GM12878 (cell line): ENCODE measurements around the gene CDH2. TPM values are rescaled to one million over a fixed set of nuclear protein-coding genes. Genes with fewer than 3 reads are reported as not detected.

Source experiments
- ATAC-seq: fragments of 200-7000 bp; cut with Tn5 transposase; 3 replicates; pipeline ENCODE4 v1.9.1; 2020; ENCODE audit warnings: mild to moderate bottlenecking, moderate library complexity
- BruUV-seq: library from RNA; stranded (reverse); fragments of 400-500 nt; replicated peaks from 2 replicates; lab custom pipeline; 2021; lab: Mats Ljungman, UMichigan
- CTCF ChIA-PET: fragments of 300-600 bp; sonication (Branson Sonifier 250); formaldehyde crosslinking; extraction: SDS; loops from one replicate; lab custom pipeline; 2021; ENCODE audit warnings: inconsistent platforms; lab: Yijun Ruan, JAX
- POLR2A ChIA-PET: fragments of 350-600 bp; formaldehyde crosslinking; extraction: SDS; loops from one replicate; lab custom pipeline; 2021; ENCODE audit warnings: inconsistent platforms; lab: Charles Lee
- RAD21 ChIA-PET: fragments of 300-600 bp; sonication (Branson Sonifier 250); formaldehyde crosslinking; loops from one replicate; lab custom pipeline; 2023; ENCODE audit warnings: antibody characterized with exemption; ENCODE audit not compliant: unreplicated experiment; lab: Charles Lee
- SMC1A ChIA-PET: fragments of 300-600 bp; sonication (Branson Sonifier 250); formaldehyde crosslinking; loops from one replicate; lab custom pipeline; 2023; ENCODE audit not compliant: unreplicated experiment, uncharacterized antibody; lab: Charles Lee
- DNase-seq: peaks from one replicate; pipeline ENCODE4 v3.0.0-alpha.2; 2011; ENCODE audit warnings: low read depth, low spot score
- FAIRE-seq: peaks from 3 replicates; lab custom pipeline; 2011; peaks lifted over from hg19 to GRCh38; lab: Jason Lieb, UNC
- H2AFZ ChIP-seq: 2 replicates; pipeline ENCODE4 v1.6.0; 2011; ENCODE audit warnings: low read depth, low read length, control low read depth; ENCODE audit not compliant: control insufficient read depth
- H3K27ac ChIP-seq: 2 replicates; pipeline ENCODE4 v1.5.1; 2011; ENCODE audit warnings: control low read depth; ENCODE audit not compliant: control insufficient read depth, insufficient read depth
- H3K27me3 ChIP-seq, 2 experiments: replicated peaks in 1 of 2; 2 replicates each; pipeline versions ENCODE4 v1.6.0 to v1.6.1; 2011; ENCODE audit warnings: low read length in 1 of 2; ENCODE audit not compliant: control insufficient read depth in 2 of 2, insufficient read depth in 2 of 2
- H3K36me3 ChIP-seq, 2 experiments: 2 replicates each; pipeline ENCODE4 v1.5.1; 2011; ENCODE audit warnings: low read length in 1 of 2; ENCODE audit not compliant: control insufficient read depth in 2 of 2, insufficient read depth in 2 of 2
- H3K4me1 ChIP-seq: 2 replicates; pipeline ENCODE4 v1.6.1; 2011; ENCODE audit warnings: mild to moderate bottlenecking, low read length, moderate library complexity, mixed read lengths; ENCODE audit not compliant: control insufficient read depth, insufficient read depth
- H3K4me2 ChIP-seq: 2 replicates; pipeline ENCODE4 v1.6.0; 2011; ENCODE audit warnings: control low read depth; ENCODE audit not compliant: control insufficient read depth, insufficient read depth
- H3K4me3 ChIP-seq: fragments of 200-600 bp; sonication (generic); 2 replicates; pipeline ENCODE4 v1.5.1; 2016
- H3K79me2 ChIP-seq: 2 replicates; pipeline ENCODE4 v1.6.0; 2011; ENCODE audit warnings: low read length; ENCODE audit not compliant: control insufficient read depth, insufficient read depth
- H3K9ac ChIP-seq: 2 replicates; pipeline ENCODE4 v1.8.0; 2011; ENCODE audit warnings: low read length, control low read depth, mixed read lengths; ENCODE audit not compliant: control insufficient read depth, insufficient read depth
- H3K9me3 ChIP-seq: replicated peaks from 3 replicates; pipeline ENCODE4 v1.5.1; 2011; ENCODE audit warnings: mild to moderate bottlenecking, low read length; ENCODE audit not compliant: control insufficient read depth, insufficient read depth
- H4K20me1 ChIP-seq: 2 replicates; pipeline ENCODE4 v1.6.0; 2011; ENCODE audit not compliant: control insufficient read depth, insufficient read depth
- GABPA ChIP-seq: IDR thresholded peaks from 2 replicates; pipeline ENCODE4 v1.6.1; 2014; ENCODE audit warnings: antibody characterized with exemption, low read depth, mild to moderate bottlenecking, inconsistent platforms
- GATAD2B ChIP-seq: fragments of 450-650 bp; conservative IDR thresholded peaks from 2 replicates; pipeline ENCODE4 v1.6.1; 2017; ENCODE audit warnings: low read depth, mild to moderate bottlenecking, moderate library complexity
- JUNB ChIP-seq: IDR thresholded peaks from 2 replicates; pipeline ENCODE4 v1.6.1; 2016; ENCODE audit warnings: antibody characterized with exemption, mild to moderate bottlenecking
- KAT2A ChIP-seq: conservative IDR thresholded peaks from 2 replicates; pipeline ENCODE4 v1.6.1; 2011; ENCODE audit warnings: low read depth, low read length; ENCODE audit not compliant: control insufficient read depth
- RBBP5 ChIP-seq: fragments of 200-600 bp; sonication (generic); conservative IDR thresholded peaks from 2 replicates; pipeline ENCODE4 v1.6.1; 2016
- SRF ChIP-seq, 2 experiments: IDR thresholded peaks; 2 replicates each; pipeline ENCODE4 v1.6.1; 2011; ENCODE audit warnings: low read depth in 2 of 2, low read length in 2 of 2, mild to moderate bottlenecking in 1 of 2, moderate library complexity in 1 of 2
- WGBS: methylation state at CpG from one replicate; pipeline ENCODE4 v1.1.6; 2016; ENCODE audit warnings: low lambda C conversion rate; ENCODE audit not compliant: insufficient replicate concordance, insufficient coverage; ENCODE audit errors: missing lambda C conversion rate; 5-methylcytosine and 5-hydroxymethylcytosine counted together
- in situ Hi-C: fragments of 300-500 bp; cut with MboI; formaldehyde crosslinking; loops from 9 replicates; pipeline ENCODE4 v1.14.3; 2018; ENCODE audit warnings: mixed read lengths
- intact Hi-C: fragments of 100-400 bp; cut with micrococcal nuclease; formaldehyde crosslinking; loops from one replicate; pipeline ENCODE4 v1.14.2; 2022; ENCODE audit not compliant: unreplicated experiment
- polyA plus RNA-seq, 11 experiments: library from polyadenylated mRNA; depleted of rRNA in 4 of 11; unstranded in 6 of 11; stranded (reverse) in 5 of 11; fragments of >200 nt; fragmentation: Nextera tagmentation in 4 of 11; fragmentation: Illumina TruSeq in 1 of 11; extraction: Ambion mirVana in 4 of 11; extraction: Trizol in 1 of 11; gene quantifications; 1 replicate in 1 of 11; 2 replicates in 10 of 11; pipeline versions ENCODE4 v1.2.1 to v1.2.3, GENCODE V29; 2011 to 2016; ENCODE audit warnings: inconsistent platforms in 2 of 11, missing spikeins in 2 of 11, low read depth in 1 of 11
- total RNA-seq, 4 experiments: library from RNA; depleted of rRNA in 3 of 4; stranded (reverse); fragments of >200 nt in 3 of 4; fragmentation: Illumina TruSeq in 1 of 4; extraction: Trizol in 1 of 4; gene quantifications; 2 replicates each; pipeline versions ENCODE4 v1.2.1 to v1.2.3, GENCODE V29; 2013 to 2021
- TF ChIP-seq, protein P1 (sequence below): fragments of 450-650 bp; IDR thresholded peaks from 2 replicates; pipeline ENCODE4 v1.6.1; 2018; ENCODE audit warnings: mild to moderate bottlenecking, low read depth, moderate library complexity; ENCODE audit not compliant: partially characterized antibody
- TF ChIP-seq, protein P2 (sequence below): fragments of 450-650 bp; IDR thresholded peaks from 2 replicates; pipeline ENCODE4 v1.6.1; 2016; ENCODE audit warnings: mild to moderate bottlenecking
- TF ChIP-seq, protein P3 (sequence below): IDR thresholded peaks from 2 replicates; pipeline ENCODE4 v1.6.1; 2012; ENCODE audit warnings: low read depth, low read length, improper control_type of control experiment
- TF ChIP-seq, protein P4 (sequence below): fragments of 450-650 bp; IDR thresholded peaks from 2 replicates; pipeline ENCODE4 v1.6.1; 2017; ENCODE audit warnings: mild to moderate bottlenecking, low read depth, inconsistent platforms; ENCODE audit not compliant: poor library complexity, severe bottlenecking
- TF ChIP-seq, protein P5 (sequence below): IDR thresholded peaks from 2 replicates; pipeline ENCODE4 v1.6.1; 2011; ENCODE audit warnings: low read depth, mild to moderate bottlenecking, low read length, moderate library complexity, borderline replicate concordance; ENCODE audit errors: extremely low read depth

CDH2 gene
- total and polyA plus RNA-seq, 10 of the 15 experiments (the other 5 are each of a cell fraction or from before 2014, with no cell fraction given): 0.01 to 0.25 (median 0.06) TPM; not detected in 4

DNA sequence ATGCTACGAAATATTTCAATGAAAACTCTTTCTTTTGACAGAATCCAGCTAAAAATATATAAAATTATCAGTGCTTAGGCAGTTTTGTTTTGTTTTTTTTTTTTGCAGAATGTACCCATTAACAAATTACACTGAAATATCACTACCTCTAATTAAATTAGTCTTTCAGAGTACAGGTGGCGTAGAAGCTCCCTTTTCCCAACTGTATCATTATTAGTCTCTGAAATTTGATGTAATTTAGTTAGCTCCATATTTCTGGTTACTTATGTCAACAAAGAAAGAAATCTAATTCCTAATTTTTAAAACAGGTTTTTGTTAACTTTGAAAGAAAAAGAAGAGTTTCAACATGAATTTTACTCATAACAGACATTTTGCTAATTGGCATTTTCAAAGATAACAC lies 149.2 kb downstream of the CDH2 start:
- Histone ChIP-seq H3K4me1 (no peaks in the 10 kb centered on the region), H4K20me1 (no peaks in the 10 kb centered on the region), H3K79me2 (no peaks in the 10 kb centered on the region), H3K27ac (no peak overlapping the region), H3K27me3 (no peaks in the 10 kb centered on the region), H2AFZ (no peak overlapping the region), H3K36me3 (no peaks in the 10 kb centered on the region), H3K4me3 (no peak overlapping the region), H3K4me2 (no peak overlapping the region), H3K9ac (no peak overlapping the region), H3K9me3 (no peaks in the 10 kb centered on the region)
- intact Hi-C loops: no loop called here
- WGBS: 0% methylated on average over 2 of the region's 2 CpGs
- FAIRE-seq (no peak), ATAC-seq (no peak), DNase-seq (no peak)
- RAD21 ChIA-PET: no interaction called here
- SMC1A ChIA-PET: interaction anchor here (0.8 kb wide), 1 partner anchor 270 kb away, joined by 3 read pairs; no protein-coding TSS in a partner anchor
- BruUV-seq: no TSS peak
- CTCF ChIA-PET: interaction anchor here (0.9 kb wide), 1 partner anchor 31 kb away, joined by 3 read pairs; no protein-coding TSS in a partner anchor
- POLR2A ChIA-PET: no interaction called here
- in situ Hi-C loops: no loop called here
- TF ChIP-seq GATAD2B (no peak), RBBP5 (no peak), SRF (IDR thresholded peaks at IDR 0.05; ENCODE audit: low read depth in 2 of 2, low read length in 2 of 2) (no peak), JUNB (no peak), GABPA (no peak), KAT2A (no peak)
- TF ChIP-seq, protein P1, sequence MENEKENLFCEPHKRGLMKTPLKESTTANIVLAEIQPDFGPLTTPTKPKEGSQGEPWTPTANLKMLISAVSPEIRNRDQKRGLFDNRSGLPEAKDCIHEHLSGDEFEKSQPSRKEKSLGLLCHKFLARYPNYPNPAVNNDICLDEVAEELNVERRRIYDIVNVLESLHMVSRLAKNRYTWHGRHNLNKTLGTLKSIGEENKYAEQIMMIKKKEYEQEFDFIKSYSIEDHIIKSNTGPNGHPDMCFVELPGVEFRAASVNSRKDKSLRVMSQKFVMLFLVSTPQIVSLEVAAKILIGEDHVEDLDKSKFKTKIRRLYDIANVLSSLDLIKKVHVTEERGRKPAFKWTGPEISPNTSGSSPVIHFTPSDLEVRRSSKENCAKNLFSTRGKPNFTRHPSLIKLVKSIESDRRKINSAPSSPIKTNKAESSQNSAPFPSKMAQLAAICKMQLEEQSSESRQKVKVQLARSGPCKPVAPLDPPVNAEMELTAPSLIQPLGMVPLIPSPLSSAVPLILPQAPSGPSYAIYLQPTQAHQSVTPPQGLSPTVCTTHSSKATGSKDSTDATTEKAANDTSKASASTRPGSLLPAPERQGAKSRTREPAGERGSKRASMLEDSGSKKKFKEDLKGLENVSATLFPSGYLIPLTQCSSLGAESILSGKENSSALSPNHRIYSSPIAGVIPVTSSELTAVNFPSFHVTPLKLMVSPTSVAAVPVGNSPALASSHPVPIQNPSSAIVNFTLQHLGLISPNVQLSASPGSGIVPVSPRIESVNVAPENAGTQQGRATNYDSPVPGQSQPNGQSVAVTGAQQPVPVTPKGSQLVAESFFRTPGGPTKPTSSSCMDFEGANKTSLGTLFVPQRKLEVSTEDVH: no peak
- TF ChIP-seq, protein P2, sequence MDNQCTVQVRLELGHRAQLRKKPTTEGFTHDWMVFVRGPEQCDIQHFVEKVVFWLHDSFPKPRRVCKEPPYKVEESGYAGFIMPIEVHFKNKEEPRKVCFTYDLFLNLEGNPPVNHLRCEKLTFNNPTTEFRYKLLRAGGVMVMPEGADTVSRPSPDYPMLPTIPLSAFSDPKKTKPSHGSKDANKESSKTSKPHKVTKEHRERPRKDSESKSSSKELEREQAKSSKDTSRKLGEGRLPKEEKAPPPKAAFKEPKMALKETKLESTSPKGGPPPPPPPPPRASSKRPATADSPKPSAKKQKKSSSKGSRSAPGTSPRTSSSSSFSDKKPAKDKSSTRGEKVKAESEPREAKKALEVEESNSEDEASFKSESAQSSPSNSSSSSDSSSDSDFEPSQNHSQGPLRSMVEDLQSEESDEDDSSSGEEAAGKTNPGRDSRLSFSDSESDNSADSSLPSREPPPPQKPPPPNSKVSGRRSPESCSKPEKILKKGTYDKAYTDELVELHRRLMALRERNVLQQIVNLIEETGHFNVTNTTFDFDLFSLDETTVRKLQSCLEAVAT: no peak
- TF ChIP-seq, protein P3, sequence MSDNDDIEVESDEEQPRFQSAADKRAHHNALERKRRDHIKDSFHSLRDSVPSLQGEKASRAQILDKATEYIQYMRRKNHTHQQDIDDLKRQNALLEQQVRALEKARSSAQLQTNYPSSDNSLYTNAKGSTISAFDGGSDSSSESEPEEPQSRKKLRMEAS: no peak
- TF ChIP-seq, protein P4, sequence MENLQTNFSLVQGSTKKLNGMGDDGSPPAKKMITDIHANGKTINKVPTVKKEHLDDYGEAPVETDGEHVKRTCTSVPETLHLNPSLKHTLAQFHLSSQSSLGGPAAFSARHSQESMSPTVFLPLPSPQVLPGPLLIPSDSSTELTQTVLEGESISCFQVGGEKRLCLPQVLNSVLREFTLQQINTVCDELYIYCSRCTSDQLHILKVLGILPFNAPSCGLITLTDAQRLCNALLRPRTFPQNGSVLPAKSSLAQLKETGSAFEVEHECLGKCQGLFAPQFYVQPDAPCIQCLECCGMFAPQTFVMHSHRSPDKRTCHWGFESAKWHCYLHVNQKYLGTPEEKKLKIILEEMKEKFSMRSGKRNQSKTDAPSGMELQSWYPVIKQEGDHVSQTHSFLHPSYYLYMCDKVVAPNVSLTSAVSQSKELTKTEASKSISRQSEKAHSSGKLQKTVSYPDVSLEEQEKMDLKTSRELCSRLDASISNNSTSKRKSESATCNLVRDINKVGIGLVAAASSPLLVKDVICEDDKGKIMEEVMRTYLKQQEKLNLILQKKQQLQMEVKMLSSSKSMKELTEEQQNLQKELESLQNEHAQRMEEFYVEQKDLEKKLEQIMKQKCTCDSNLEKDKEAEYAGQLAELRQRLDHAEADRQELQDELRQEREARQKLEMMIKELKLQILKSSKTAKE: no peak
- TF ChIP-seq, protein P5, sequence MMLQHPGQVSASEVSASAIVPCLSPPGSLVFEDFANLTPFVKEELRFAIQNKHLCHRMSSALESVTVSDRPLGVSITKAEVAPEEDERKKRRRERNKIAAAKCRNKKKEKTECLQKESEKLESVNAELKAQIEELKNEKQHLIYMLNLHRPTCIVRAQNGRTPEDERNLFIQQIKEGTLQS: no peak
